ENCODE data around the gene SLC41A1.
"Not testable (repeated sequence)": the region's sequence is repeated elsewhere in the genome, so short reads cannot be mapped to it uniquely, and the experiment has no call there.

SLC41A1 gene

GRCh38 chr1:205812878-205813754 lies at the start of gene SLC41A1:
TSS of gene SLC41A1 (minus strand) at chr1:205813198. CDS start at chr1:205810441, 2,757 bp downstream.
- no peak for FAIRE-seq

- no peak for FAIRE-seq
These were observed 48.5 kb upstream of the SLC41A1 start for GRCh38 chr1:205861540-205861939.

- no peak for FAIRE-seq
These were observed 45.4 kb upstream of the SLC41A1 start for GRCh38 chr1:205858141-205858961.

GRCh38 chr1:205857501-205857900 lies 44.5 kb upstream of the SLC41A1 start:
- not testable (repeated sequence) for FAIRE-seq

GRCh38 chr1:205856433-205856832 lies 43.4 kb upstream of the SLC41A1 start:
- FAIRE-seq = no peak

GRCh38 chr1:205852969-205853368 lies 40.0 kb upstream of the SLC41A1 start:
- FAIRE-seq = no peak

GRCh38 chr1:205851993-205852392 lies 39.0 kb upstream of the SLC41A1 start:
- FAIRE-seq = no peak

GRCh38 chr1:205849619-205850355 lies 36.8 kb upstream of the SLC41A1 start, which contains the start of gene PM20D1:
TSS of gene PM20D1 (minus strand) at chr1:205850132. CDS start at chr1:205850072, 60 bp downstream.
- FAIRE-seq = no peak

GRCh38 chr1:205843036-205843859 lies 30.2 kb upstream of the SLC41A1 start:
- FAIRE-seq = no peak

GRCh38 chr1:205842229-205842628 lies 29.2 kb upstream of the SLC41A1 start:
- no peak for FAIRE-seq

GRCh38 chr1:205840146-205840923 lies 27.3 kb upstream of the SLC41A1 start:
- no peak for FAIRE-seq

GRCh38 chr1:205837382-205837970 lies 24.5 kb upstream of the SLC41A1 start:
- no peak for FAIRE-seq

GRCh38 chr1:205834751-205835150 lies 21.8 kb upstream of the SLC41A1 start:
- no peak for FAIRE-seq

- FAIRE-seq = no peak
These were observed 19.3 kb upstream of the SLC41A1 start for GRCh38 chr1:205832326-205832751.

- FAIRE-seq = no peak
These were observed 14.6 kb upstream of the SLC41A1 start for GRCh38 chr1:205827623-205828022.

GRCh38 chr1:205826995-205827394 lies 14.0 kb upstream of the SLC41A1 start:
- FAIRE-seq = no peak

- no peak for FAIRE-seq
These were observed 13.2 kb upstream of the SLC41A1 start for GRCh38 chr1:205826016-205826806.

- no peak for FAIRE-seq
These were observed 11.2 kb upstream of the SLC41A1 start for GRCh38 chr1:205824180-205824579.

GRCh38 chr1:205823260-205823659 lies 10.3 kb upstream of the SLC41A1 start:
- not testable (repeated sequence) for FAIRE-seq

GRCh38 chr1:205822397-205822796 lies 9.4 kb upstream of the SLC41A1 start:
- FAIRE-seq = no peak
